WERI-Rb-1 (cell line): ENCODE measurements around the gene CWF19L1.

ENCODE experiments used
- DNase-seq: peaks from one replicate; pipeline ENCODE4 v3.0.0-alpha.2; 2020
- H3K27ac ChIP-seq: fragments of 250-450 bp; sonication (Bioruptor Pico); 2 replicates; pipeline ENCODE4 v1.5.1; 2020; ENCODE audit warnings: mild to moderate bottlenecking, moderate library complexity
- H3K27me3 ChIP-seq: fragments of 250-450 bp; sonication (Bioruptor Pico); 2 replicates; pipeline ENCODE4 v1.5.1; 2021; ENCODE audit warnings: mild to moderate bottlenecking, low read depth, moderate library complexity; ENCODE audit not compliant: insufficient read depth, severe bottlenecking
- H3K36me3 ChIP-seq: fragments of 250-450 bp; sonication (Bioruptor Pico); 2 replicates; pipeline ENCODE4 v1.5.1; 2020; ENCODE audit warnings: mild to moderate bottlenecking, moderate library complexity
- H3K4me3 ChIP-seq: 2 replicates; pipeline ENCODE4 v1.5.1; 2011; ENCODE audit warnings: low read depth, mild to moderate bottlenecking, control low read depth, low read length
- H3K9me3 ChIP-seq: fragments of 250-450 bp; sonication (Bioruptor Pico); 2 replicates; pipeline ENCODE4 v1.5.1; 2021; ENCODE audit warnings: mild to moderate bottlenecking, moderate library complexity; ENCODE audit not compliant: severe bottlenecking
- TF ChIP-seq, protein P1 (sequence below): IDR thresholded peaks from 2 replicates; pipeline ENCODE4 v1.5.1; 2011; ENCODE audit warnings: low read depth, mild to moderate bottlenecking, control low read depth, inconsistent platforms, low read length

The CWF19L1 gene

GRCh38 chr10:100265821-100266485 lies 1.5 kb downstream of the CWF19L1 start:
- no peak overlapping the region for H3K4me3 ChIP-seq
- TF ChIP-seq, protein P1, sequence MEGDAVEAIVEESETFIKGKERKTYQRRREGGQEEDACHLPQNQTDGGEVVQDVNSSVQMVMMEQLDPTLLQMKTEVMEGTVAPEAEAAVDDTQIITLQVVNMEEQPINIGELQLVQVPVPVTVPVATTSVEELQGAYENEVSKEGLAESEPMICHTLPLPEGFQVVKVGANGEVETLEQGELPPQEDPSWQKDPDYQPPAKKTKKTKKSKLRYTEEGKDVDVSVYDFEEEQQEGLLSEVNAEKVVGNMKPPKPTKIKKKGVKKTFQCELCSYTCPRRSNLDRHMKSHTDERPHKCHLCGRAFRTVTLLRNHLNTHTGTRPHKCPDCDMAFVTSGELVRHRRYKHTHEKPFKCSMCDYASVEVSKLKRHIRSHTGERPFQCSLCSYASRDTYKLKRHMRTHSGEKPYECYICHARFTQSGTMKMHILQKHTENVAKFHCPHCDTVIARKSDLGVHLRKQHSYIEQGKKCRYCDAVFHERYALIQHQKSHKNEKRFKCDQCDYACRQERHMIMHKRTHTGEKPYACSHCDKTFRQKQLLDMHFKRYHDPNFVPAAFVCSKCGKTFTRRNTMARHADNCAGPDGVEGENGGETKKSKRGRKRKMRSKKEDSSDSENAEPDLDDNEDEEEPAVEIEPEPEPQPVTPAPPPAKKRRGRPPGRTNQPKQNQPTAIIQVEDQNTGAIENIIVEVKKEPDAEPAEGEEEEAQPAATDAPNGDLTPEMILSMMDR, result no peak
- H3K9me3 ChIP-seq, result no peaks in the 10 kb centered on the region
- H3K27ac ChIP-seq, result no peak overlapping the region
- no peaks in the 10 kb centered on the region for H3K27me3 ChIP-seq
- DNase-seq, result no peak
- no peaks in the 10 kb centered on the region for H3K36me3 ChIP-seq

GRCh38 chr10:100254191-100254590 lies 13.2 kb downstream of the CWF19L1 start:
- Histone ChIP-seq H3K36me3 (peaks cover 63% of the 10 kb centered on the region), H3K4me3 (no peak overlapping the region)
- DNase-seq, result no peak

GRCh38 chr10:100253041-100253440 lies 14.4 kb downstream of the CWF19L1 start:
- H3K27ac ChIP-seq, result no peak overlapping the region
- no peak overlapping the region for H3K4me3 ChIP-seq
- peaks cover 60% of the 10 kb centered on the region for H3K36me3 ChIP-seq
- H3K27me3 ChIP-seq, result no peaks in the 10 kb centered on the region
- DNase-seq, result no peak
- H3K9me3 ChIP-seq, result no peaks in the 10 kb centered on the region
- TF ChIP-seq, protein P1, result no peak

More at GRCh38 chr10:100254191-100254590, 13.2 kb downstream of the CWF19L1 start:
- no peak overlapping the region for H3K27ac ChIP-seq
- TF ChIP-seq, protein P1, result no peak
- H3K27me3 ChIP-seq, result no peaks in the 10 kb centered on the region
- H3K9me3 ChIP-seq, result no peaks in the 10 kb centered on the region

DNA sequence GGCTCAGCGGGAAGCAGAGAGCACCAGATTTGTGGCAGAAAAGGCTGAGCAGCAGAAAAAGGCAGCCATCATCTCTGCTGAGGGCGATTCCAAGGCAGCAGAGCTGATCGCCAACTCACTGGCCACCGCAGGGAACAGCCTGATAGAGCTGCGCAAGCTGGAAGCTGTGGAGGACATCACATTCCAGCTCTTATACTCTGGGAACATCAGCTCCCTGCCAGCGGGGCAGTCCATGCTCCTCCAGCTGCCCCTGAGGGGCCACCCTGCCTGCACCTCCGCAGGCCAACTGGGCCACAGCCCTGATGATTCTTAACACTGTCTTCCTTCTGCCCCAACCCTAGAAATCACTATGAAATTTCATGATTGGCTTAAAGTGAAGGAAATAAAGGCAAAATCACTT lies 18.6 kb downstream of the CWF19L1 start:
- peaks cover 64% of the 10 kb centered on the region for H3K36me3 ChIP-seq
- no peaks in the 10 kb centered on the region for H3K27me3 ChIP-seq
- H3K9me3 ChIP-seq, result no peaks in the 10 kb centered on the region
- TF ChIP-seq, protein P1, result no peak
- H3K27ac ChIP-seq, result no peak overlapping the region
- H3K4me3 ChIP-seq, result no peak overlapping the region
- DNase-seq, result no peak

DNA sequence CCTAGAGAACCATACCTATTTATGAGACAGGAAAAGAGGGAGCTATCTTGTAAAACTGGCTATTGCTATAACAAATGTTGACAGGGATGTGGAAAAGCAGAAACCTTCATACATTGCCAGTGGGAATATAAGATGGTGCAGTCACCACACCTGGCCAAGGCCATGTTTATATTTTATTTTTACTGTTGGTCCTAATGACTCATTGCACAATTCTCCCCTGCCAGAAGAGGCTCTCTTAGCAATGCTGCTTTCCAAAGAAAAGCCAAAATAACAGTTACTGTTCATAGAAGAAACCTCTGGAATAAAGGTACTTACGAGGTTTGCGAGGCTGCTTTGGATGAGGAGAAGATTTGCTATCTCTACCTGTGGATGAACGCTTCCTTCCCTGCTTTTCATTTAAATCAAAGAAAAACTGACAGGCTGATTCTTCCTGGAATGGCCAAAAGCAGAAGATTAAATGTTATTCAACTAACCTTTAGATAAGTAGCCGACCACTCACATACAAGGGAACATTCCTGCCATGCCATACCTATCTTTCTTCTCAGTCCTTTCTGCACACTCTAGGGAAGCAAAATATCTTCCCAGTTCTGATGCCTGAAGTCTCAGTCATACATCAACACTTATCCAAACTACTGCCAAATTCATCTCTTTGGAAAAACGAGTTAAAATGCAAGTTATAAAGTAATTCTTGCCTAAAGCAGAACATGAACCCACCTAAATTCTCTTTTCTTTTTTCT lies 21.8 kb downstream of the CWF19L1 start:
- Histone ChIP-seq H3K9me3 (no peaks in the 10 kb centered on the region), H3K27me3 (no peaks in the 10 kb centered on the region), H3K27ac (no peak overlapping the region), H3K36me3 (peaks cover 68% of the 10 kb centered on the region), H3K4me3 (no peak overlapping the region)
- TF ChIP-seq, protein P1, result no peak
- DNase-seq, result no peak
